ENCODE results near the gene DPYSL3. TPM values are rescaled to one million over a fixed set of nuclear protein-coding genes. Genes with fewer than 3 reads are reported as not detected.
A peak's percentile ranks its signal among the peaks of the same experiment; 100 is the strongest.

The DPYSL3 gene
- polyA plus RNA-seq, 1 donor = 110 TPM

DNA sequence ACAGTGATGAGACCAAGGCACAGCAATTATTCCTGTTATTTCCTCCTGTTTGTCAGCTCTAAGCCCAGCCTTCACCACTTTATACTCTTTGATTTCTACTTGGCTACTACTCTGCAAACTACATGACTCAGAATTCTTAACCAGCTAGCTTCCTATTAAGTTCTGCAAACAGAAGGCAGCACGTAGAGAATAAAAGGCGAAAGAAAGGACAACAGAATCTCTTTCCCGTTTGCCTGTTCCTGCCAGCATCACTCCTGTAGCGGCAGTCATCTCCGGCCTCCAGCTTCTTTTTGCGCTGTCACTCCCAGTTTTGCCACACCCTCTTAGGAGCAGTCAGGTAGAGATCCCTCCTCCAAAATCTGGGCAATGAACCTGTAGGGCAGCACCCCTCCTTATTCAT is 29.9 kb downstream of the DPYSL3 start:
- Histone ChIP-seq H3K4me1 (ENCODE audit: control insufficient read depth, insufficient read depth, low read length) (no peaks in the 10 kb centered on the region), H3K27me3 (ENCODE audit: control insufficient read depth, insufficient read depth, low read length) (peaks cover 3% of the 10 kb centered on the region), H3K36me3 (ENCODE audit: control insufficient read depth, insufficient read depth, low read length) (no peaks in the 10 kb centered on the region), H3K4me3 (ENCODE audit: low read length) (no peak overlapping the region), H3K27ac (ENCODE audit: low read length) (no peak overlapping the region), H3K9me3 (ENCODE audit: control insufficient read depth, low read depth, low read length) (no peaks in the 10 kb centered on the region)
- 79% methylated on average over 6 of the region's 6 CpGs for WGBS (ENCODE audit: insufficient coverage, low lambda C conversion rate)
- no peak for DNase-seq

- no peak for DNase-seq
Measured at GRCh38 chr5:147479444-147479843, 30.4 kb downstream of the DPYSL3 start.

DNA sequence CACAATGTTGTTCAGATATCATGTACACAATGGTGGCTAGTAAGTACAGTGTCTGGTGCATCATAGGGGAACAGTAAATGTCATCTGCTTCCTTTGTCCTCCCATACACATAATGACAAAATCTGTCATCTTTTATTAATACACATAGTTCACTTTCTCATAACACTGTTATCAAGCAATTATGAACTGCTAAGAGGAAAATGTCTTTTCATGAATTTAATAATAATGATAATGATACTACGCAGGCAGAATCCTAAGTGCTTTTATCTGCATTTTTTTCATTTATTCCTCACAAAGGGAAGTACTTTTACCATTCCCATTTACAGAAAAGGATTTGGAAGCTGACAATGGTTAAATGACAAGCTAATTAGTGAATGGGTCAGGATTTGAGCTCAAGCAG is 35.7 kb downstream of the DPYSL3 start:
- H3K27me3 ChIP-seq (ENCODE audit: control insufficient read depth, insufficient read depth, low read length) = peaks cover 2% of the 10 kb centered on the region
- no peak for DNase-seq
- 100% methylated on average over 1 of the region's 1 CpG for WGBS (ENCODE audit: insufficient coverage, low lambda C conversion rate)
- no peak overlapping the region for H3K4me3 ChIP-seq (ENCODE audit: low read length)
- H3K9me3 ChIP-seq (ENCODE audit: control insufficient read depth, low read depth, low read length) = no peaks in the 10 kb centered on the region
- no peaks in the 10 kb centered on the region for H3K36me3 ChIP-seq (ENCODE audit: control insufficient read depth, insufficient read depth, low read length)
- H3K27ac ChIP-seq (ENCODE audit: low read length) = no peak overlapping the region
- no peaks in the 10 kb centered on the region for H3K4me1 ChIP-seq (ENCODE audit: control insufficient read depth, insufficient read depth, low read length)

More at GRCh38 chr5:147479444-147479843, 30.4 kb downstream of the DPYSL3 start:
- H3K4me3 ChIP-seq (ENCODE audit: low read length) = no peak overlapping the region
- H3K4me1 ChIP-seq (ENCODE audit: control insufficient read depth, insufficient read depth, low read length) = no peaks in the 10 kb centered on the region
- H3K27me3 ChIP-seq (ENCODE audit: control insufficient read depth, insufficient read depth, low read length) = peaks cover 3% of the 10 kb centered on the region
- H3K27ac ChIP-seq (ENCODE audit: low read length) = no peak overlapping the region
- H3K36me3 ChIP-seq (ENCODE audit: control insufficient read depth, insufficient read depth, low read length) = no peaks in the 10 kb centered on the region
- H3K9me3 ChIP-seq (ENCODE audit: control insufficient read depth, low read depth, low read length) = no peaks in the 10 kb centered on the region

DNA sequence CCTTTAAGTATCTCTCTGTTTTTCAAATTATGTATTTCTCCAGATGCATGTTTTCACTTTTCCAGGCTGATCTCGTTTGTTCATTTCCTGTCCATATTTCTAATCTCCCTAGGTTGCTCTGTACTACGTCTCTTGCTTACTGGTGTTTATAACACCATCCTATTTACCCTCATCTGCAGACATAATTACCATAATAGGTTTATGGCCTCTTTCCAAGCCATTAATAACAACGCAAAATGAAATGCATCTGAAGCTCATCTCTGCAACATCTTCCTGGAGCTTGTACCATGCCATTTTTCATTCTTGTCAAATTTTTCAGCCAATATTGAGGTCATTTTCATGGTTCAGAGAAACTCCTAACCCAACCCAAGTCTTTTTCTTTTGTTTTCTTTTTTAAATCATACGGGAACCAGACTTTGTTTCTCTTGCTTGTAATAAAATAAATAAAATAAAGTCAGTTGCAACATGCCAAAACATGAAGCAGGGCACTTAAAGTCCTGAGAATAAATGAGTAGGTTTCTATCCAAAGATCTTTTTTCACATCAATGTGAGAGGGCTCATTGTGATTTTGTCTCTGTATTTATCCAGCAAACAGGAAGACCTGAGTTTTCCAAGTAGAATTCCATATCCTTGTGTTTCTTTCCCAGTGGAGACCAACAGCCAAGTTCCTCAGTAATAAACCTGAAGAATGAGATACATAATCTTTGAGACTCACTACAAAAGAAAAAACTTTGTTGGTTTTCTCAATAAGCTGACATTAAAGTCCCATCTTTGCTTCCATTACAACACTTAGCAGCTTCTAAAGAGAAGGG is 37.0 kb downstream of the DPYSL3 start:
- peak in 1 of 2 donors; percentile 40 for DNase-seq
- H3K4me1 ChIP-seq (ENCODE audit: control insufficient read depth, insufficient read depth, low read length) = no peaks in the 10 kb centered on the region
- H3K36me3 ChIP-seq (ENCODE audit: control insufficient read depth, insufficient read depth, low read length) = no peaks in the 10 kb centered on the region
- no peaks in the 10 kb centered on the region for H3K9me3 ChIP-seq (ENCODE audit: control insufficient read depth, low read depth, low read length)
- peaks cover 2% of the 10 kb centered on the region for H3K27me3 ChIP-seq (ENCODE audit: control insufficient read depth, insufficient read depth, low read length)
- 81% methylated on average over 3 of the region's 4 CpGs for WGBS (ENCODE audit: insufficient coverage, low lambda C conversion rate)
- H3K4me3 ChIP-seq (ENCODE audit: low read length) = no peak overlapping the region
- peak overlapping the region; percentile 26 for H3K27ac ChIP-seq (ENCODE audit: low read length)

DNA sequence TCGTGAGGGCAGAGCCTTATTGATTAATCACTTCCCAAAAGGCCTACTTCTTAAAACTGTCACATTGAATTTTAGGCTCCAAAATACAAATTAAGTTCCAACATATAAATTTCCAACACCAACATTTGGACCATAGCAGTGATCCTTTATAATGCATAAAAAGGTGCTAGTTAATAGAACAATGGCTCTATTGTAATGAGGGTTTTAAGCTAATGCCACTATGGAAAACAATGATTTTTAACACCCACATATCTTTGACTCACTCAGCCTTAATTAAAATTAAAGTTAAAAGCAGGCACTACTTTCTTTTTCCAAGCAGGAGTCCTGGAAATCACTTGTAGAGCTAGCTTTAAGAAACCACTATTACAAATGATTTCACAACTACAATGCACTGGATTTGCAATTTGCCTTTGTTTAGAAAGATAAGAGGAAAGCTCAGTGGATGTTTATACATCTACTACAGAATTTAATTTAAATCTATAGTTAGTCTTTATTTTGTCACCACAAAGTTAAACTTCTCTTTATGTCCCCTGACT is 41.8 kb downstream of the DPYSL3 start:
- Histone ChIP-seq H3K27ac (ENCODE audit: low read length) (no peak overlapping the region), H3K36me3 (ENCODE audit: control insufficient read depth, insufficient read depth, low read length) (no peaks in the 10 kb centered on the region), H3K27me3 (ENCODE audit: control insufficient read depth, insufficient read depth, low read length) (peaks cover 4% of the 10 kb centered on the region), H3K4me3 (ENCODE audit: low read length) (no peak overlapping the region), H3K4me1 (ENCODE audit: control insufficient read depth, insufficient read depth, low read length) (no peaks in the 10 kb centered on the region), H3K9me3 (ENCODE audit: control insufficient read depth, low read depth, low read length) (no peaks in the 10 kb centered on the region)
- no CpG with 5 or more reads among the region's 1 CpG for WGBS (ENCODE audit: insufficient coverage, low lambda C conversion rate)
- DNase-seq = no peak

DNA sequence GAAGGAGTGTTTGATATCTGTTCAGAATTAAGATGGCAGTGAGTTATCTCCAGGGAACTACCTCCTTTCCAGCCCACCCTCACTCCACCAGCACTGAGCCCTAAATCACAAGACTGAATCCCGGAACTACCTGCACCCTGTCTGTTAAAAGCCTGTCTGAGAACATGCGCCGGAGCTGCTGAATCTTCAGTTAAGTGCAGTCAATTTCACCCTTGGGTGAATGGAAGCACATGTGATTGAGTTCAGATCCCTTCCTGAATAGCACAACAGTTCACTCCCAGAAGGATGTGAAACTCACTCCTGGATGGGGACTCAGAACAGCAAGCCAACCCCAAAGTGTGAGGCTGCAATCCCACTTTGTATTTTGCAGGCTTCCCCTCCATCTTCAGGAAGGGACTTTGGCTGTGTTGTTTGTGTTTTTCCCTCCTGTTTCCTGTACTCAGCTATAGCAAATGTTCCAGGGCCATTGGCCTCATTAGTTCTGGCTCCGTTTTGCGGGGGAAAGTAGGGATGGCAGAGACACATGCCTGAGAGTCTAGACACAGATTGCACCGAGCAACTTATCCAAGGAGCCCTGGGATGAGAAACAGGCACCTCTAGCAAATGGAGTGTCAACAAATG is 43.4 kb downstream of the DPYSL3 start:
- Histone ChIP-seq H3K4me3 (ENCODE audit: low read length) (no peak overlapping the region), H3K27me3 (ENCODE audit: control insufficient read depth, insufficient read depth, low read length) (peaks cover 4% of the 10 kb centered on the region), H3K9me3 (ENCODE audit: control insufficient read depth, low read depth, low read length) (no peaks in the 10 kb centered on the region), H3K27ac (ENCODE audit: low read length) (no peak overlapping the region), H3K36me3 (ENCODE audit: control insufficient read depth, insufficient read depth, low read length) (no peaks in the 10 kb centered on the region), H3K4me1 (ENCODE audit: control insufficient read depth, insufficient read depth, low read length) (no peaks in the 10 kb centered on the region)
- 33% methylated on average over 1 of the region's 6 CpGs for WGBS (ENCODE audit: insufficient coverage, low lambda C conversion rate)
- peak in 1 of 2 donors; percentile 17 for DNase-seq

- DNase-seq = no peak
- no peak overlapping the region for H3K27ac ChIP-seq (ENCODE audit: low read length)
- no peak overlapping the region for H3K4me3 ChIP-seq (ENCODE audit: low read length)
- no peaks in the 10 kb centered on the region for H3K4me1 ChIP-seq (ENCODE audit: control insufficient read depth, insufficient read depth, low read length)
- H3K9me3 ChIP-seq (ENCODE audit: control insufficient read depth, low read depth, low read length) = no peaks in the 10 kb centered on the region
- no peaks in the 10 kb centered on the region for H3K36me3 ChIP-seq (ENCODE audit: control insufficient read depth, insufficient read depth, low read length)
- WGBS (ENCODE audit: insufficient coverage, low lambda C conversion rate) = 100% methylated on average over 3 of the region's 3 CpGs
- peaks cover 6% of the 10 kb centered on the region for H3K27me3 ChIP-seq (ENCODE audit: control insufficient read depth, insufficient read depth, low read length)
Measured at GRCh38 chr5:147465747-147466146, 44.1 kb downstream of the DPYSL3 start.

- 60% methylated on average over 1 of the region's 5 CpGs for WGBS (ENCODE audit: insufficient coverage, low lambda C conversion rate)
- H3K9me3 ChIP-seq (ENCODE audit: control insufficient read depth, low read depth, low read length) = no peaks in the 10 kb centered on the region
- H3K27ac ChIP-seq (ENCODE audit: low read length) = no peak overlapping the region
- H3K36me3 ChIP-seq (ENCODE audit: control insufficient read depth, insufficient read depth, low read length) = no peaks in the 10 kb centered on the region
- DNase-seq = no peak
- H3K4me3 ChIP-seq (ENCODE audit: low read length) = no peak overlapping the region
- H3K27me3 ChIP-seq (ENCODE audit: control insufficient read depth, insufficient read depth, low read length) = peaks cover 4% of the 10 kb centered on the region
- no peaks in the 10 kb centered on the region for H3K4me1 ChIP-seq (ENCODE audit: control insufficient read depth, insufficient read depth, low read length)
Measured at GRCh38 chr5:147464211-147464610, 45.7 kb downstream of the DPYSL3 start.

GRCh38 chr5:147461915-147462314 is 48.0 kb downstream of the DPYSL3 start:
- WGBS (ENCODE audit: insufficient coverage, low lambda C conversion rate) = no CpG with 5 or more reads among the region's 1 CpG
- no peak for DNase-seq
- H3K4me1 ChIP-seq (ENCODE audit: control insufficient read depth, insufficient read depth, low read length) = no peaks in the 10 kb centered on the region
- no peak overlapping the region for H3K27ac ChIP-seq (ENCODE audit: low read length)
- peaks cover 4% of the 10 kb centered on the region for H3K27me3 ChIP-seq (ENCODE audit: control insufficient read depth, insufficient read depth, low read length)
- no peaks in the 10 kb centered on the region for H3K9me3 ChIP-seq (ENCODE audit: control insufficient read depth, low read depth, low read length)
- no peak overlapping the region for H3K4me3 ChIP-seq (ENCODE audit: low read length)
- no peaks in the 10 kb centered on the region for H3K36me3 ChIP-seq (ENCODE audit: control insufficient read depth, insufficient read depth, low read length)

DNA sequence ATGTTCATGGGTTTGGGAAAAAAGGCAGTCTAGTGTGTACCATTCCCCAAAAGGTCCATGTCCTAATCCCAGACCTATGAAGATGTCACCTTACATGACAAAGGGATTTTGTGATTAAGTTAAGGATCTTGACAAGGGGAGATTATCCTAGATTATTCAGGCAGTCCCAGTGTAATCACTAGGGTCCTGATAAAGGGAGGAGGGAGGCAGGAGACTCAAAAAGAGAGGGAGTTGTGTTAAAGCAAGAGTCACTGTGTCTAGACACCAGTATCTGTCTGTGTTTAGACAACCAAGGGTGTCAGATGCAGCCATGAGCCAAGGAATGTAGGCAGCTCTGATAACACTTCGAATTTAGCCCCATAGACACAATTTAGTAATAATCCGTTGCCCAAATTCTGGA is 49.5 kb downstream of the DPYSL3 start:
- Histone ChIP-seq H3K4me3 (ENCODE audit: low read length) (no peak overlapping the region), H3K4me1 (ENCODE audit: control insufficient read depth, insufficient read depth, low read length) (no peaks in the 10 kb centered on the region), H3K36me3 (ENCODE audit: control insufficient read depth, insufficient read depth, low read length) (no peaks in the 10 kb centered on the region), H3K9me3 (ENCODE audit: control insufficient read depth, low read depth, low read length) (no peaks in the 10 kb centered on the region), H3K27ac (ENCODE audit: low read length) (no peak overlapping the region), H3K27me3 (ENCODE audit: control insufficient read depth, insufficient read depth, low read length) (peaks cover 11% of the 10 kb centered on the region)
- DNase-seq = no peak
- no CpG with 5 or more reads among the region's 2 CpGs for WGBS (ENCODE audit: insufficient coverage, low lambda C conversion rate)
